Measurements from ENCODE around the gene ERVV-1.

ERVV-1 gene

GRCh38 chr19:52995711-52996110 lies 18.0 kb upstream of the ERVV-1 start:
- Histone ChIP-seq H3K4me3 (ENCODE audit: low read length) (no peak overlapping the region), H3K36me3 (ENCODE audit: insufficient read depth, low read length) (no peaks in the 10 kb centered on the region), H3K9me3 (replicated peaks; ENCODE audit: low read length) (no peaks in the 10 kb centered on the region), H3K4me2 (ENCODE audit: low read length) (no peak overlapping the region), H3K9ac (ENCODE audit: low read depth, low read length) (no peak overlapping the region), H3K27me3 (ENCODE audit: control insufficient read depth, insufficient read depth, low read length) (no peaks in the 10 kb centered on the region), H3K4me1 (ENCODE audit: control insufficient read depth, insufficient read depth, low read length) (peaks cover 21% of the 10 kb centered on the region)

GRCh38 chr19:52997975-52998374 lies 15.7 kb upstream of the ERVV-1 start:
- Histone ChIP-seq H3K4me3 (ENCODE audit: low read length) (no peak overlapping the region), H3K4me1 (ENCODE audit: control insufficient read depth, insufficient read depth, low read length) (peaks cover 4% of the 10 kb centered on the region), H3K4me2 (ENCODE audit: low read length) (no peak overlapping the region), H3K36me3 (ENCODE audit: insufficient read depth, low read length) (no peaks in the 10 kb centered on the region), H3K9ac (ENCODE audit: low read depth, low read length) (no peak overlapping the region), H3K27me3 (ENCODE audit: control insufficient read depth, insufficient read depth, low read length) (no peaks in the 10 kb centered on the region), H3K9me3 (replicated peaks; ENCODE audit: low read length) (no peaks in the 10 kb centered on the region)

DNA sequence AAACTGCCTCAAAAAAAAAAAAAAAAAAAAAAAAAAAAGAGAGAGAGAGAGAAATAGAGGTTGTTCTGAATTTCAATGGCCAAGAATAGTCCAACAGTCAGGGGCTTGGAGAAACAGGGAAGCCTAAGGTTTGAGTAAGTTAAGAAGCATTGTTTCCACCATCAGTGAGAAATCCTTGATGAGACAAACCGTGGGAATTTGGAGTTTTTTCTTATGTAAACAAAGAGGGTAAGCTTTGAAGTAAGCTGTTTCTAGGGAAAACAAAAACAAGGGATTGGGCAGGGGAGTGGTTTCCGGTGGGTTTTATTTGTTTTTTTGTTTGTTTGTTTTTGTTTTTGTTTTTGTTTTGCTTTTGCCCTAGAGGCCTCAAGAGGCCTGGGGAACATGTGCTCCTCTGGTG lies 11.2 kb upstream of the ERVV-1 start:
- H3K9ac ChIP-seq (ENCODE audit: low read depth, low read length) = no peak overlapping the region
- H3K4me3 ChIP-seq (ENCODE audit: low read length) = no peak overlapping the region
- H3K36me3 ChIP-seq (ENCODE audit: insufficient read depth, low read length) = no peaks in the 10 kb centered on the region
- no peaks in the 10 kb centered on the region for H3K9me3 ChIP-seq (replicated peaks; ENCODE audit: low read length)
- H3K27me3 ChIP-seq (ENCODE audit: control insufficient read depth, insufficient read depth, low read length) = no peaks in the 10 kb centered on the region
- no peaks in the 10 kb centered on the region for H3K4me1 ChIP-seq (ENCODE audit: control insufficient read depth, insufficient read depth, low read length)
- H3K4me2 ChIP-seq (ENCODE audit: low read length) = no peak overlapping the region

- H3K4me3 ChIP-seq (ENCODE audit: low read length) = no peak overlapping the region
These were observed 9.5 kb upstream of the ERVV-1 start for GRCh38 chr19:53004242-53004641.

GRCh38 chr19:53007200-53007599 lies 6.5 kb upstream of the ERVV-1 start:
- no peaks in the 10 kb centered on the region for H3K4me1 ChIP-seq (ENCODE audit: control insufficient read depth, insufficient read depth, low read length)

More at GRCh38 chr19:53004242-53004641, 9.5 kb upstream of the ERVV-1 start:
- Histone ChIP-seq H3K4me2 (ENCODE audit: low read length) (no peak overlapping the region), H3K36me3 (ENCODE audit: insufficient read depth, low read length) (no peaks in the 10 kb centered on the region), H3K9me3 (replicated peaks; ENCODE audit: low read length) (no peaks in the 10 kb centered on the region), H3K9ac (ENCODE audit: low read depth, low read length) (no peak overlapping the region), H3K27me3 (ENCODE audit: control insufficient read depth, insufficient read depth, low read length) (no peaks in the 10 kb centered on the region), H3K4me1 (ENCODE audit: control insufficient read depth, insufficient read depth, low read length) (no peaks in the 10 kb centered on the region)

DNA sequence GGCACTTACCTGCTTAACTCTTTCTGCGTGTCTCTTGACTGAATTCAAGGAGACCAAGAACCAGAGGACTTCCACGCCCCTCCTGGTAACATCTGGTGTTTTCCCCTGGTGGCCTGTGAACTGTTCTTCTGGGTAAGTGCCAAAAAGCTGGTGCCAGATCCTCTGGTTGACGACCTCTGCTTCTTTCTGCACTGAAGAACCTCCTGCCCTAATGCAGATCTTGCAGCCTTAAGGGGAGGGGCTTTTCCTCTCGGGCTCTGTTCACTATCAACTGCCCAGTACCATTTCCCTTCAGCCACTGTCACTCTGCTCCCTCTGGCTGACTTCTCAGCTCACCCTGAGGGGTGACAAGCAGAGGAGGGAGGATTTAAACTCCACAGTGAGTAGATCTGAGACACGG lies 6.1 kb upstream of the ERVV-1 start:
- Histone ChIP-seq H3K4me3 (ENCODE audit: low read length) (no peak overlapping the region), H3K36me3 (ENCODE audit: insufficient read depth, low read length) (no peaks in the 10 kb centered on the region), H3K27me3 (ENCODE audit: control insufficient read depth, insufficient read depth, low read length) (no peaks in the 10 kb centered on the region), H3K4me1 (ENCODE audit: control insufficient read depth, insufficient read depth, low read length) (no peaks in the 10 kb centered on the region), H3K9me3 (replicated peaks; ENCODE audit: low read length) (no peaks in the 10 kb centered on the region), H3K4me2 (ENCODE audit: low read length) (no peak overlapping the region), H3K9ac (ENCODE audit: low read depth, low read length) (no peak overlapping the region)

More at GRCh38 chr19:53007200-53007599, 6.5 kb upstream of the ERVV-1 start:
- Histone ChIP-seq H3K27me3 (ENCODE audit: control insufficient read depth, insufficient read depth, low read length) (no peaks in the 10 kb centered on the region), H3K4me3 (ENCODE audit: low read length) (no peak overlapping the region), H3K9ac (ENCODE audit: low read depth, low read length) (no peak overlapping the region), H3K4me2 (ENCODE audit: low read length) (no peak overlapping the region), H3K36me3 (ENCODE audit: insufficient read depth, low read length) (no peaks in the 10 kb centered on the region), H3K9me3 (replicated peaks; ENCODE audit: low read length) (no peaks in the 10 kb centered on the region)

GRCh38 chr19:53008061-53008778 lies 5.5 kb upstream of the ERVV-1 start:
- H3K4me1 ChIP-seq (ENCODE audit: control insufficient read depth, insufficient read depth, low read length) = no peaks in the 10 kb centered on the region
- no peaks in the 10 kb centered on the region for H3K9me3 ChIP-seq (replicated peaks; ENCODE audit: low read length)
- no peaks in the 10 kb centered on the region for H3K27me3 ChIP-seq (ENCODE audit: control insufficient read depth, insufficient read depth, low read length)

GRCh38 chr19:53010494-53010893 lies 3.2 kb upstream of the ERVV-1 start:
- Histone ChIP-seq H3K9ac (ENCODE audit: low read depth, low read length) (no peak overlapping the region), H3K4me3 (ENCODE audit: low read length) (no peak overlapping the region), H3K9me3 (replicated peaks; ENCODE audit: low read length) (no peaks in the 10 kb centered on the region), H3K4me2 (ENCODE audit: low read length) (no peak overlapping the region), H3K36me3 (ENCODE audit: insufficient read depth, low read length) (no peaks in the 10 kb centered on the region), H3K27me3 (ENCODE audit: control insufficient read depth, insufficient read depth, low read length) (no peaks in the 10 kb centered on the region), H3K4me1 (ENCODE audit: control insufficient read depth, insufficient read depth, low read length) (no peaks in the 10 kb centered on the region)

More at GRCh38 chr19:53008061-53008778, 5.5 kb upstream of the ERVV-1 start:
- Histone ChIP-seq H3K9ac (ENCODE audit: low read depth, low read length) (no peak overlapping the region), H3K4me2 (ENCODE audit: low read length) (no peak overlapping the region), H3K4me3 (ENCODE audit: low read length) (no peak overlapping the region), H3K36me3 (ENCODE audit: insufficient read depth, low read length) (no peaks in the 10 kb centered on the region)

DNA sequence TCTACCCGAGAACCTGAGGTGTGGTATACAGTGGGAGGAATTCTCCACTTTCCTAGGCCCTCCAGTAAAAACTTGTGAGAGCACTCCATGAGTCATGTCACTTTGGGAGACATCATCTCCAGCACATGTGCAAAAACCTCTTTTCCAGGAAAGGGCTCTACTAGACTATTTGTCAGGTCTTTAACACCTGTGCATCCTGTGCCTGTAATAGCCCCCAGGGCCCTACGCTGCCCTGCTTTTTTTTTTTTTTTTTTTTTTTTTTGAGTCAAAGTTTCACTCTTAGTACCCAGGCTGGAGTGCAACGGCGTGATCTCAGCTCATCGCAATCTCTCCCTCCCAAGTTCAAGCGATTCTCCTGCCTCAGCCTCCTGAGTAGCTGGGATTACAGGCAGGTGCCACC lies 1.7 kb upstream of the ERVV-1 start:
- no peak overlapping the region for H3K4me3 ChIP-seq (ENCODE audit: low read length)
- no peaks in the 10 kb centered on the region for H3K4me1 ChIP-seq (ENCODE audit: control insufficient read depth, insufficient read depth, low read length)
- H3K9me3 ChIP-seq (replicated peaks; ENCODE audit: low read length) = no peaks in the 10 kb centered on the region
- H3K9ac ChIP-seq (ENCODE audit: low read depth, low read length) = no peak overlapping the region
- no peaks in the 10 kb centered on the region for H3K36me3 ChIP-seq (ENCODE audit: insufficient read depth, low read length)
- no peak overlapping the region for H3K4me2 ChIP-seq (ENCODE audit: low read length)
- H3K27me3 ChIP-seq (ENCODE audit: control insufficient read depth, insufficient read depth, low read length) = no peaks in the 10 kb centered on the region

GRCh38 chr19:53015159-53015558 lies 1.4 kb downstream of the ERVV-1 start:
- no peaks in the 10 kb centered on the region for H3K27me3 ChIP-seq (ENCODE audit: control insufficient read depth, insufficient read depth, low read length)
- H3K4me1 ChIP-seq (ENCODE audit: control insufficient read depth, insufficient read depth, low read length) = no peaks in the 10 kb centered on the region
- no peaks in the 10 kb centered on the region for H3K9me3 ChIP-seq (replicated peaks; ENCODE audit: low read length)
- no peak overlapping the region for H3K4me2 ChIP-seq (ENCODE audit: low read length)
- no peaks in the 10 kb centered on the region for H3K36me3 ChIP-seq (ENCODE audit: insufficient read depth, low read length)
- H3K4me3 ChIP-seq (ENCODE audit: low read length) = no peak overlapping the region
- H3K9ac ChIP-seq (ENCODE audit: low read depth, low read length) = no peak overlapping the region

GRCh38 chr19:53015730-53016129 lies 2.0 kb downstream of the ERVV-1 start:
- H3K9ac ChIP-seq (ENCODE audit: low read depth, low read length) = no peak overlapping the region
- H3K27me3 ChIP-seq (ENCODE audit: control insufficient read depth, insufficient read depth, low read length) = no peaks in the 10 kb centered on the region
- no peaks in the 10 kb centered on the region for H3K4me1 ChIP-seq (ENCODE audit: control insufficient read depth, insufficient read depth, low read length)
- H3K9me3 ChIP-seq (replicated peaks; ENCODE audit: low read length) = no peaks in the 10 kb centered on the region
- H3K36me3 ChIP-seq (ENCODE audit: insufficient read depth, low read length) = no peaks in the 10 kb centered on the region
- no peak overlapping the region for H3K4me2 ChIP-seq (ENCODE audit: low read length)
- no peak overlapping the region for H3K4me3 ChIP-seq (ENCODE audit: low read length)

GRCh38 chr19:53019684-53020083 lies 6.0 kb downstream of the ERVV-1 start:
- H3K9ac ChIP-seq (ENCODE audit: low read depth, low read length) = no peak overlapping the region
- no peaks in the 10 kb centered on the region for H3K36me3 ChIP-seq (ENCODE audit: insufficient read depth, low read length)
- H3K4me3 ChIP-seq (ENCODE audit: low read length) = no peak overlapping the region
- no peaks in the 10 kb centered on the region for H3K4me1 ChIP-seq (ENCODE audit: control insufficient read depth, insufficient read depth, low read length)
- H3K4me2 ChIP-seq (ENCODE audit: low read length) = no peak overlapping the region
- H3K27me3 ChIP-seq (ENCODE audit: control insufficient read depth, insufficient read depth, low read length) = no peaks in the 10 kb centered on the region
- no peaks in the 10 kb centered on the region for H3K9me3 ChIP-seq (replicated peaks; ENCODE audit: low read length)

All from skeletal muscle satellite cell (primary cell).